ENCODE measurements around the gene CPS1. TPM values are rescaled to one million over a fixed set of nuclear protein-coding genes. Genes with fewer than 3 reads are reported as not detected.

The CPS1 gene
- total RNA-seq, 1 donor from 2014 or later = 3.0 TPM

DNA sequence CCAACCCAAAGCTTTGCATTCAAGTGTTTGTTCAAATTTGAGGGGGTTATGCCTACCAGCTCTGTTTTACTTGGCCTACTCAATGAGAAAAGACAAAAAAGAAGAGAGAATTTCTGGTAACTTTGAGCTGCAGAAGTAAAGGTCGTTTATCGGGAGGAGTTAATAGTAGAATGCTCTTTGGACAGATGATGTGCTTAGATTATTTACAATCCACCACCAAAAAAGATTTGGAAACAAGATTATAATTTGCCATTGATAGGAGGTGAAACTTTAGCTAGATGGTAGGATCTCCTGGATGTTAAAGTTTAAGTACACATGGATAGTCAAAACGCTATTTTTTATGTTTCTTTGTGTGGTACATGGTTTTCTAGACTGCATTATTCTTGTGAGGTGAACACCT is 24.9 kb upstream of the CPS1 start:
- intact Hi-C loops (cut with DNase I) = no loop called here
- no peak for ATAC-seq

GRCh38 chr2:210533389-210533788 is 23.0 kb upstream of the CPS1 start:
- TF ChIP-seq CTCF (IDR thresholded peaks at IDR 0.05) = no peak
- Histone ChIP-seq H3K27ac (no peak overlapping the region), H3K36me3 (no peaks in the 10 kb centered on the region), H3K9me3 (no peaks in the 10 kb centered on the region), H3K4me1 (no peaks in the 10 kb centered on the region), H3K27me3 (ENCODE audit: low read depth) (no peaks in the 10 kb centered on the region), H3K4me3 (no peak overlapping the region)
- DNase-seq (no peak), ATAC-seq (no peak)
- intact Hi-C loops (cut with DNase I) = no loop called here

More for the DNA sequence above, 24.9 kb upstream of the CPS1 start:
- TF ChIP-seq CTCF (IDR thresholded peaks at IDR 0.05) = no peak
- H3K27me3 ChIP-seq (ENCODE audit: low read depth) = no peaks in the 10 kb centered on the region
- no peak overlapping the region for H3K27ac ChIP-seq
- H3K36me3 ChIP-seq = no peaks in the 10 kb centered on the region
- H3K4me1 ChIP-seq = no peaks in the 10 kb centered on the region
- H3K9me3 ChIP-seq = no peaks in the 10 kb centered on the region
- DNase-seq = no peak
- no peak overlapping the region for H3K4me3 ChIP-seq

GRCh38 chr2:210534879-210535278 is 21.5 kb upstream of the CPS1 start:
- ATAC-seq = no peak
- intact Hi-C loops (cut with DNase I) = no loop called here

GRCh38 chr2:210536973-210537650 is 19.3 kb upstream of the CPS1 start:
- Histone ChIP-seq H3K27ac (no peak overlapping the region), H3K9me3 (no peaks in the 10 kb centered on the region), H3K27me3 (ENCODE audit: low read depth) (no peaks in the 10 kb centered on the region), H3K4me3 (no peak overlapping the region), H3K4me1 (no peaks in the 10 kb centered on the region), H3K36me3 (no peaks in the 10 kb centered on the region)
- ATAC-seq (no peak), DNase-seq (no peak)
- TF ChIP-seq CTCF (IDR thresholded peaks at IDR 0.05) = no peak
- intact Hi-C loops (cut with DNase I) = no loop called here

More at GRCh38 chr2:210534879-210535278, 21.5 kb upstream of the CPS1 start:
- no peak overlapping the region for H3K4me3 ChIP-seq
- no peak for TF ChIP-seq CTCF (IDR thresholded peaks at IDR 0.05)
- H3K36me3 ChIP-seq = no peaks in the 10 kb centered on the region
- DNase-seq = no peak
- H3K27ac ChIP-seq = no peak overlapping the region
- H3K27me3 ChIP-seq (ENCODE audit: low read depth) = no peaks in the 10 kb centered on the region
- no peaks in the 10 kb centered on the region for H3K4me1 ChIP-seq
- no peaks in the 10 kb centered on the region for H3K9me3 ChIP-seq

DNA sequence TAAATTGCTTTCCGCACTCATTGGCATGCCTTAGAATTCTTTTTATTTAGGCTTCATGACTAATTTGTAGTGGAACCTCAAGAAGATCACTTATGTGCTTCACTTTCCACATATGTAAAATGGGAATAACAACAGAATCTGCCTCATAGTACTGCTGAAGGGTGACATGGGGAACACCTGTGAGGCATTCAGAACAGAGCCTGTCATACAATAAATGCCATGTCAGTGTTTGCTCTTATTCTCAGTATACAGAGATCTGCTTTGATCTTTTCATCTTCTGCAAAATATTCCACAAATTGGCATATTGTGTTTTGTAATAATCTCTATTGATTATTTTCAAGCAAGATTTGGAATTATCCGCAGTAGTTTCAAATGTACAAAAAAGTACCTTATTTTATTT is 17.4 kb upstream of the CPS1 start:
- H3K4me3 ChIP-seq = no peak overlapping the region
- no peak overlapping the region for H3K27ac ChIP-seq
- DNase-seq = no peak
- no peaks in the 10 kb centered on the region for H3K4me1 ChIP-seq
- no peaks in the 10 kb centered on the region for H3K9me3 ChIP-seq
- intact Hi-C loops (cut with DNase I) = no loop called here
- H3K36me3 ChIP-seq = no peaks in the 10 kb centered on the region
- no peak for ATAC-seq
- H3K27me3 ChIP-seq (ENCODE audit: low read depth) = no peaks in the 10 kb centered on the region
- no peak for TF ChIP-seq CTCF (IDR thresholded peaks at IDR 0.05)
